Activated CD8-positive, alpha-beta memory T cell treated with anti-CD3 and anti-CD28 coated beads for 1 hour (primary cell): ENCODE measurements around the gene OR1L1.

Experiments used
- DNase-seq, 2 donors: peaks; one replicate each; pipeline ENCODE4 v3.0.0-alpha.2; 2020; ENCODE audit warnings: low read depth in 1 of 2; ENCODE audit errors: extremely low read depth in 1 of 2

The OR1L1 gene, protein sequence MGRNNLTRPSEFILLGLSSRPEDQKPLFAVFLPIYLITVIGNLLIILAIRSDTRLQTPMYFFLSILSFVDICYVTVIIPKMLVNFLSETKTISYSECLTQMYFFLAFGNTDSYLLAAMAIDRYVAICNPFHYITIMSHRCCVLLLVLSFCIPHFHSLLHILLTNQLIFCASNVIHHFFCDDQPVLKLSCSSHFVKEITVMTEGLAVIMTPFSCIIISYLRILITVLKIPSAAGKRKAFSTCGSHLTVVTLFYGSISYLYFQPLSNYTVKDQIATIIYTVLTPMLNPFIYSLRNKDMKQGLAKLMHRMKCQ

DNA sequence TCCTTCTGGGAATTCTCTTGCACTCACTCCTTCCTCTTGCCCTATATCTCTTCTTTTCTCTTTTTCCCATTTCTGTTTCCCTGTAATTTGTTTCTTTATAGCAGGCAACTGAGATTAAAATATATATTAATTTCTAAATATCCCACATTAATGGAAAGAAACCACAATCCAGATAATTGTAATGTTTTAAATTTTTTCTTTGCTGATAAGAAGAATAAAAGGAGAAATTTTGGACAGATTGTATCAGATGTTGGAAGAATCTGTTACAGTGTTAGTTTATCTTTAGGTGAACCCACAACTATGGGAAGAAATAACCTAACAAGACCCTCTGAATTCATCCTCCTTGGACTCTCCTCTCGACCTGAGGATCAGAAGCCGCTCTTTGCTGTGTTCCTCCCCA lies at the start of gene OR1L1:
TSS of gene OR1L1 (plus strand) at position 301 of the 400 bp plus-strand sequence. CDS start at position 301, 0 bp downstream.
- DNase-seq: no peak

DNA sequence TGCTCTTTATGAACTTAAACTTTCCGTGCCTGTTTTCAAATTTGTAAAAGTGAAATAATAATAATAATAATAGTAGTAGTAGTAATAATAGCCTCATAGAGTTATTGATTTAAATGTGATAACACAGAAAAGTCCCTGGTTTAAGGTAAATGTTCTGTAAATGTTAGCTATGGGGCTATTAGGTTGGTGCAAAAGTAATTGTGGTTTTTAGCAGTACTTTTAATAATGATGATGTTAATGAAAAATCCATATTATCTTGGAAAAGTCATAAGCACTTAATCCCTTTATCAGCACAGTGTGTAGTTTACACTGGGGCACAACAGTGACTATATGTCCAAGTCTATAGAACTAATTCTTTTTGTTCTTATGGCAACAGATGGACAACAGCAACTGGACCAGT lies 47.2 kb upstream of the OR1L1 start, which contains the start of gene OR1Q1:
TSS of gene OR1Q1 (plus strand) at position 377 of the 400 bp plus-strand sequence. CDS start at position 377, 0 bp downstream.
- no peak for DNase-seq

DNA sequence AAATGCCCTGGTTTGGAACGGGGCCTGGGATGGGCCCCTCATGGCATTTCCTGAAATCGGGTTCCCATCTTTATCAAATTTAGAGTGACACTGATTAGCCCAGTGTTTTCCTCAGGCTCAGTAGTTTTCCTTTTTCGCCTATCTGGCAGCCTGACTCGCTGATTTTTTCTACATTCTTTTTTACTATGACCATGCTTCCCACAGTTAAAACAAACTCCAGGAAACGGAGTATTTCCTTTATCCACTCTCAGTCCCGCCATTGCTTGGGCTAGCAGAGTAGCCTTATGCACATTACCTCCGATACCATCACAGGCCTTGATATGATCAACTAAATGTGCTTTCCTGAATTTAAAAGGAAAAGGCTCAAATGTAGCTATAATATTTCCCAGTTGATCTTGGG lies 41.5 kb upstream of the OR1L1 start:
- no peak for DNase-seq

DNA sequence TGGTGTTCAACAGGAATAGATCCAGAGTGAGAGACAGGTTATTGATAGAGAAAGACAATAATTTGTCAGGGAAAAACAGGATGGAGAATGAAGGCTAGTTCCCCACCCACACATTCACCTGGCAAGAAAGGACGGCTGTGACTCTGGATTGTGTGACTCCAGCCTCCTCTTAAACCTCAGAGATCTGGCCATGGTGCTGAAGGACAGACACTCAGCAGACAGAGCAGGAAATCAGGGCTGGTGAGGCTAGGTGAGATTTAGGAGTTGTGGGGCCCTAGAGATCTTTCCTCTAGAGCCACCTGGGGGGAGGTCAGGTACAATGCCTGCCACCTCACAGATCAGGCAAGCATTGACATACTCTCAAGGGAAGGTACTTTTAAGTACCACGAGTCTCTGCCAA lies 19.3 kb upstream of the OR1L1 start:
- DNase-seq: no peak

DNA sequence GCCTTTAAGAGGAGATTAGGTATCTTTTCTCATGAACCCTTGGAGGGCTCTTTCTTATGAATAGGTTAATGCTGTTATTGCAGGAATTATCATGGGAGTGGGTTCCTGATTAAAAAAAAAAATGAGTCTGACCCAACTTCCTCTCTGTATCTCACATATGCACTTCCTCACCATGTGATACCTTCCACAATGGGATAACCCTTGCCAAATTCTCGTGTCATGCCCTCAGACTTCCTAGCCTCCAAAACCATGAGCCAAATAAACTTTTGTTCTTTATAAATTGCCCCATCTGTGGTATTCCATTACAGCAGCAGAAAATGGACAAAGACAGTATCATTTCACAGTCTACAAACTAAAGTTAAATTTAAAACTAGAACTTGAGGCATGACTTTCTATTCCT lies 5.1 kb upstream of the OR1L1 start:
- DNase-seq: no peak

DNA sequence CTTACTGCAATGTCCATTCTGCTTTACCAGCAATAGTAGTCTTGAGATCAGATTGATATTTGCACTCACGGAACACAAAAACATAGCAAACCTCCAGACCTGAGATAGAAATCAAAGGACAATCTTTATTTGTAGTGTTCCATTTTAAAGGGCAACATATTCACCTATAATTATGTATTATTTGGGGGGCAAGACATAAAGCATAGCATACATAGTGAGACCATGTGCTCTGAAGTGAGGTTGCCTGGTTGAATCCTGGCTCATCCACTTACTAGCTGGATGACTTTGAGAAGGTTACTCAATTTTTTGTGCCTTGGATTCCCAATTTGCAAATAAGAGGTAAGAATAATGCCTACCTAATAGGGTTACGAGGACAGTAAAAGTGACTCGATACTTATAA lies 4.0 kb upstream of the OR1L1 start, which contains the start of gene OR1B1:
TSS of gene OR1B1 (minus strand) at position 101 of the 400 bp plus-strand sequence.
- DNase-seq: no peak

DNA sequence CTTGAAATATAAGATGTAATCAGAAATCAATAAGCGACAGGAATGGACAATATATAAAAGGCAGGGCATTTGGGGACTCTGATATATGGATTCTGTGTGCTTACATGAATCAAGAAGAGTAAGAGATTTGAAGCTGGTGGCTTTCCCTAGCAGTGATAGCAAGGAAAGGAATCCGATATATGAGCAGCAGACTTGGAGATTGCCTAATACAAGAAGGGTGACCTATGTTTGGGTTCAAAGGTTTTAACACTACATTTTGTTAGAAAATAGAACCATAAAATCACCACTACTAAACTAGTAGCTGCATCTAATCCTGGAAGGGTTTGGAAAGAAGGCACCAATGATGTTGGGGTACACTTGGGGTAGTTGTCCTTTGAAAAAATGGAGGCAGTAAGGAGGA lies 11.0 kb downstream of the OR1L1 start:
- DNase-seq: no peak

DNA sequence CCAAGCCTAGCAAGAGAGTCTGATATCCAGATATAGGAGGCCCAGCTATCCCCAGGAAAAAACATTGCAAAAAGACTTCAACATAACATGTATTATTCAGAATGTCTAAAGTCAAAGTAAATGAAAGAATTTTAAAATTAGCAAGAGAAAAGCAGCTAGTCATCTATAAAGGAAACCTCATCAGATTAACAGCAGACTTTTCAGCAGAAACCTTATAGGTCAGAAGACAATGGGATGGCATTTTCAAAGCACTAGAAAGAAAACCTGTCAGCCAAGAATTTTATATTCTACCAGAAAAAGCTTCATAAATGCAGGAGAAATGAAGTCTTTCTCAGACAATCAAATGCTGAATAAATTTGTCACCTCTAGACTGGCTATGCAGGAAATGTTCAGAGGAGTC lies 23.3 kb downstream of the OR1L1 start:
- DNase-seq: no peak

DNA sequence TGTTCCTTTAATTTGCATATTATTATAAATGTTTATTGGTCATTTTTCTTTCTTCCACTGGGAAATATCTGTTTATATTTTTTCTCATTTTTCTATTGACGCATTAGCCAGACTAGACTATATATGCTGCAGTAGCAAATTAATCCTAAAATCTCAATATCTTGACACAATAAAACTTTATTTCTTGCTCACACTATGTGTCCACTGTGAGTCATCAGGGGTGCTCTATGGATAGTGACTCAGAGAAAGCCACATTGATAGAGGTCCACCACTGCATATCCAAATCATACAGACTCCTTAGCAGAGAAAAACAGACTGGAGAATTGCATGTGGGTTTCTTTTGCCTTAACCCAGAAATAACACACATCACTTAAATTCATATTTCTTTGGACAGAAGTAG lies 34.2 kb downstream of the OR1L1 start:
- DNase-seq: no peak
